GM04504 (cell line): ENCODE measurements around the gene TRMU.
"Not testable (repeated sequence)": the region's sequence is repeated elsewhere in the genome, so short reads cannot be mapped to it uniquely, and the experiment has no call there.

Source experiments
- DNase-seq: peaks from one replicate; pipeline ENCODE4 v3.0.0-alpha.2; 2012; ENCODE audit warnings: low read depth

Gene TRMU

DNA sequence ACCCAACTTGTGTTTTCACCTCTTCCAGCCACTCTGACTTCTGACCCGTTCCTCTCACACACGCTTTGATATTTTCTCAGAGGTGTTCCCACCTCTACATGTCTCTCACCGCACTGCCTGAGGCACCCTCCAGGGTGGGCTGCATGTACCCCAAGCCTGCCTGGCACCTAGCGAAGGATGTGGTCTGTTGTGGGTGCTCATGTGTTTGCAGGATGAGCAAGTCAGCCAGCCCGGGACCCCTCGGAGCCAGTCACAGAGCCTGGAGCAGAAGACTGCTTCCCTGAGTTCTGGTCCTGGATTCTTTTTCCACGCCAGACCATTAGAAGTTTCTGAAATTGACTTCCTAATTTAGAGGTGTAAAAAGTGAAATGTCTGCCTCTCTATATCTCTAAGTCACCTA lies 35.0 kb upstream of the TRMU start:
- DNase-seq = no peak

DNA sequence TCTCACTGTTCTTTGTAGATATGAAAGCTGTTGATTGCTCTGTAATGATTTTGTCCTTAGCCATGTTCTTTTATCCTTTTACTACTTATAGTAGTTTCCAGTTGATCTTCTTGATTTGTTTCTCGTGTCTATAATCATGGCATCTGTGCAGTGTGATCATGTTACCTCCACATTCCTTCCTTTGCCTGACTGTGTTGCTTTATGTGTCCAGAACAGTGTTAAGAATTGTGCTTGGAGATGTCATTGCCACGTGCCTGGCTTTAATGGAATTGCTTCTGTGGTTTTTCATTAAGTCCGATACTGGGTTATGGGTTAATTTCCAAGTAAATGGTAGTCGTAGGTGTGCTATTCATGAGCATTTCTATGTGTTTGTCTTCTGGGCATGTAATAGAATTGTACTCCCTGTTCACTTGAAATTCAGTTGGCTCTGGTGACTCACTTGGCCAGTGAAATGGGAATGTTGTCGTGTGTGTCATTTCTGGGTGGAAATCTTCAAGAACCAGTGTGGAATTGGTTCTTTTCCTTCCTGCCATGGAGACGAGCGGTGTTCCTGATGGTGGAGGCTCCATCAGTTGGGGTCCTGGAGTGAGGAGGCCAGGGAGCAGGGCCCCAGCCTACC lies 32.1 kb upstream of the TRMU start:
- DNase-seq = no peak

DNA sequence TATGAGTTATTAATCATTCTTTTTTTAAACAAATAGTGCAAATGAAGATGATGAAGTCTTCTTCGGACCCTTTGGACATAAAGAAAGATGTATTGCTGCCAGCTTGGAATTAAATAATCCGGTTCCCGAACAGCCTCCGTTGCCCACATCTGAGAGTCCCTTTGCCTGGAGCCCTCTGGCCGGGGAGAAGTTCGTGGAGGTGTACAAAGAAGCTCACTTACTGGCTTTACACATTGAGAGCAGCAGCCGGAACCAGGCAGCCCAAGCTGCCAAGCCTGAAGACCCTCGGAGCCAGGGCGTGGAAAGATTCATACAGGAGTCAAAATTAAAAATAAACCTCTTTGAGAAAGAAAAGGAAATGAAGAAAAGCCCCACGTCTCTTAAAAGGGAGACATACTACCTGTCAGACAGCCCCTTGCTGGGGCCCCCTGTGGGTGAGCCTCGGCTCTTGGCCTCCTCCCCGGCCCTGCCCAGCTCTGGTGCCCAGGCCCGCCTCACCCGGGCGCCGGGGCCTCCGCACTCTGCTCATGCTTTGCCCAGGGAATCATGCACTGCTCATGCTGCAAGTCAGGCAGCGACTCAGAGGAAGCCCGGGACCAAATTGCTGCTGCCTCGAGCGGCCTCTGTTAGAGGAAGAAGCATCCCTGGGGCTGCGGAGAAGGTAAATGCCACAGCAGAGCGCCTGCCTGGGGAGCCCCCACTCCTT lies 27.1 kb upstream of the TRMU start:
- no peak for DNase-seq

DNA sequence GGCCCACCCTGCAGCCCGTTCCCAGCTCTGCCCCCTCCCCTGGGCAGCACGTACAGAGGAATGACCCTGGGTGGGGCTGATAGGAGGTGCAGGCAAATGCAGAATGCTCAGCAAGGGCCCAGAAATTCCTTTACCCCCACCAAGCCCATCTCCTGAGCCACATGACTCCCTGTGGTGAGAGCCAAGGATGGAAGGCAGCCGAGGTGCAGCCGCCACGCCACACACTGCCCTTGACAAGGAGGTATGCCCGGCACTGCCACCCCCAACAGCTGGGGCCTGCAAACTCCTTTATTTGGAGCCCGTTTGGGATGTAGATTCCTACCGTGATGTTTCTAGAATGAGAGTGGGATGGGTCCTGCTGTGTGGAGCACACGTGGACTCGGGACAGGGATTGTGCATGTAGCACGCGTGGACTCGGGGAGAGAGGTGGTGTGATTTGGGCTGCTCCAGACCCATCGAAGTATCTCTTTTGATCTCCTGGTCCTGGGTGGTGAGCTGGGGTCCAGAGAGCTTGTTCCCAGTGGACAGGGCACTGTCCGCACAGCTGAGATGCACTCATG lies 25.9 kb upstream of the TRMU start:
- DNase-seq = no peak

DNA sequence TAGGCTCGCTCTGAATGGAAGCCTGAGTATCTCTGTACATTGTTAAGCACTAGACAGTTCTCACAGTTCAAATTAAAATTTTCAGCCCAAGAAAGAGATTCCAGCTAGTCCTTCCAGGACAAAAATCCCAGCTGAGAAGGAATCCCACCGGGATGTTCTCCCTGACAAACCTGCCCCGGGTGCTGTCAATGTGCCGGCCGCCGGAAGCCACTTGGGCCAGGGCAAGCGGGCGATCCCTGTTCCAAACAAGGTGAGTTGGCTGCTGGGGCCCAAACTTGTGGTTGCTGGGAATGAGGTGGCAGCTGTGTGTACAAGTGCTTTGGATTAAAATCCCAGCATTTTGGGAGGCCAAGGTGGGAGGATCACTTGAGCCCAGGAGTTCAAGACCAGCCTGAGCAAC lies 23.5 kb upstream of the TRMU start:
- no peak for DNase-seq

DNA sequence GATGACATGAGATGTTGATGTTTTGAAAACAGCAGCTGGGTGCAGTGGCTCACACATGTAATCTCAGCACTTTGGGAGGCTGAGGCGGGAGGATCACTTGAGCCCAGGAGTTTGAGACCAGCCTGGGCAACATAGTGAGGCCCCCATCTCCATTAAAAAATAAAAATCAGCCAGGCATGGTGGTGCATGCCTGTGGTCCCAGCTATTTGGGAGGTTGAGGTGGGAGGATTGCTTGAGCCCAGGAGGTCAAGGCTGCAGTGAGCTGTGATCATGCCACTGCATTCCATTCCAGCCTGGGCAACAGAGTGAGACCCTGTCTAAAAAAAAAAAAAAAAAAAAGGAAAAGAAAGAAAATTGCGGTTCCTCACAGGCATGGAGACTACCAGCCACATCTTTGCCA lies 22.7 kb upstream of the TRMU start:
- DNase-seq = not testable (repeated sequence)

DNA sequence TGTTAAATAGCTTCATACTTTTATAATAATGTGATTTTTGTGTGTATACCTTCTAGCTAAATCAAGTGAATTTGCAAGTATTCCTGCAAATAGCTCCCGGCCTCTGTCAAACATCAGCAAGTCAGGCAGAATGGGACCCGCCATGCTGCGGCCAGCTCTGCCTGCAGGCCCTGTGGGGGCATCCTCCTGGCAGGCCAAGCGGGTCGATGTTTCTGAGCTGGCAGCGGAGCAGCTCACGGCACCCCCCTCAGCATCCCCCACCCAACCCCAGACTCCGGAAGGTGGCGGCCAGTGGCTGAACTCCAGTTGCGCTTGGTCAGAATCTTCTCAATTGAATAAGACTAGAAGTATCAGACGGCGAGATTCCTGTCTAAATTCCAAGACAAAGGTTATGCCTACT lies 19.5 kb upstream of the TRMU start:
- no peak for DNase-seq

DNA sequence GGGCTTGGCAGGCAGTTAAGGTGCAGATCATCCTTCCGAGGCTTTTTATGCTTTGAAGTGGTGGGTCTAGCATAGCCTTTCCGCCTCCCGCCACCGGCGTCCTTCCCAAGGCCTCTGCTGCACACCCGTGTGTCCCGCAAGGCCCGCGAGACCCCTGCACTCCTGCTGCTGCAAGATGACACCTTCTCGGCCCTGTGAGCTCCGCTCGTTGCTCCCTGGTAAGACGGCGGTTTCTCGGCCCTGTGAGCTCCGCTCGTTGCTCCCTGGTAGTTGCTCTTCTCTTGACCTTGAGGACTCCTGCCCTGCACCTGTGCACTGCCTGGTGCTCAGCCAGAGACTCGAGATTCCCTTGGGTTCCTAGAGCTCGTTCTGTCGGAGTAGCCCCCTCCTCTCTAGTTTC lies 17.9 kb upstream of the TRMU start:
- DNase-seq = no peak

DNA sequence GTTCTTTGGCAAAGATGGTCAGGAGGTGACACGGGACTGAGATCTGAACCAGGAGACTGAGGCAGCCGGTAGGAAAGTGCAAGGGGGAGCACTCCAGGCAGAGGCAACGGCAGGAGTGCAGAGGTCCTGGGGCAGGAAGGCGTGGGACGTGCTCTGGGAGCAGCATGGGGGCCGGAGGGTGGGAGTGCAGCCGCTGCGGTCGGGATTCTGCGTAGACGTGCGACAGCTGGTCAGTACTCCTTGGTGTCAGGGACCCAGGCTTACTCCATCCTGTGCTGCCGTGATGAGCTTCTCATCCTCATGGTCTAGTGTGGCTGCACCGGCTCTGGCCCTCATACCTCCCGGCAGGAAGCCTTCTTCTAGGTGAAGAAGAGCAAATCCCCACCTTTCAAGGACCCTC lies 16.9 kb upstream of the TRMU start:
- DNase-seq = no peak

DNA sequence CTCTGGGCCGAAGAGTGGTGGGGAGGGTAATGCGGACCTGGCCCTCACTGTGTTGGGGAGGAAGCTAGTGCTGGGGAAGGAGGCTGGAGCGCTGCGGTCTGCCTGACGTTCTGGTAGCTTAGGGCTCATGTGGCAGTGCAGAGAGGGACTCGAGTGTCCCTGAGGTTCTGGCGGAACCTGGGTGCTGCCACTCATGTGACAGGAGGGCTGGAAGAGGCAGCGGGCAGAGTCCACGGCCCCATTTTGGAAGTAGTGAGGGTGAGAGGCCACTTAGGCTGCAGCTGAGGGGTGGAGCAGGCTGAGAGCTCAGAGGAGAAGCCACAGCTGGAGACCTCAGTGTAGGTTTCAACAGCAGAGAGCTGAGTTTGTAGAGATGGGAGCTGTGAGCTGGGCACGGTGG lies 16.2 kb upstream of the TRMU start:
- no peak for DNase-seq

DNA sequence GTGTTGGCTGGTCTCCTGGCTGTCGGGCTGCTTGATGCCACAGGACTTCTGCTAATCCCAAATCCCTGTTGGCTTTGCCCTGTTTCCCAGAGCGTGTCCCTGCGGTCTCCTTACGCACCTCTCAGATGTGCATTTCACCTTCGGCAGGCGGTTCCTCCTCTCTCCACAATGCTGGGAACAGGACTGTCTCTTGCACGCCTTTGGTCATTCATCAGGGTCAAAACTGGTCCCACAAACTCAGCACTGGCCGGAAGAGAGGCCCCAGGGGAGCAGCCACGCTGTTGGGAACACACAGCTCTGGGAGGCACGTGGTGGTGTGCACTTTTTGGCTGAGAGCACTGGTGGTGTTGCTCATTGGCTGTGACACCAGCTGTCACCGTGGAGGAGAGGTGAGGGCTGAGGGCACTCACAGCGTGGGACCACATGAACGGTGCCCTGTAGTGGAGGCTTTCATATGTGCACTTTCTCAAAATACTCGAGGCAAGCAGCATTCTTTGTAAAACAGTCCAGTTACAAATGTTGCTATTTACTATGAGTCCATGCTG lies 15.3 kb upstream of the TRMU start:
- DNase-seq = no peak

DNA sequence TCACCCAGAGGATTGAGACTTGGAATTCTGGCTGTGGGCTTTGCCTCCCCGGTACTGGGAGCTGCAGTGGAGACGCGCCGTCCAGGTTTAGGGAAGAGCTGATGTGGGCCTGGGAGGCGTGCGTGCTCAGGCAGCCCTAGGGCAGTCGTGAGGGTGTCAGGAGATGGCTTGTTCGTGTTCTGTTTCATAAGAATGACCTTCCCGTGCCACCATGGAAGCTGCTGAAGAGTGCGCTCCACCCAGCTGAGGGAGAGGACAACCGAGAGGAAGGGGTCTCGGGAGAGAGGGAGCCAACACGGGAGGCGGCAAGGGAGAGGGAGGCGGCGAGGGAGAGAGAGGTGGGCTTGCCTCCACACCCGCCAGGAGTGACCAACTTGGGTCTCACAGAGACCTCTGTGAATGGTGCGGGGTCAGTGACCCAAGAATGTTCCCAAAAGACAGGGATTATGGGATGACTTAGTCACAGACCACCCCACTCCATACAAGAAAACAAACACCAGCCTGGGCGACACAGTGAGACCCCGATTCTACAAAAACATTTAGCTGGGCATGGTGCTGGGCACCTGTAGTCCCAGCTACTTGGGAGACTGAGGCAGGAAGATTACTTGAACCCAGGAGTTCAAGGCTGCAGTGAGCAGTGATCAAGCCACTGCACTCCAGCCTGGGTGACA lies 14.7 kb upstream of the TRMU start:
- DNase-seq = no peak

DNA sequence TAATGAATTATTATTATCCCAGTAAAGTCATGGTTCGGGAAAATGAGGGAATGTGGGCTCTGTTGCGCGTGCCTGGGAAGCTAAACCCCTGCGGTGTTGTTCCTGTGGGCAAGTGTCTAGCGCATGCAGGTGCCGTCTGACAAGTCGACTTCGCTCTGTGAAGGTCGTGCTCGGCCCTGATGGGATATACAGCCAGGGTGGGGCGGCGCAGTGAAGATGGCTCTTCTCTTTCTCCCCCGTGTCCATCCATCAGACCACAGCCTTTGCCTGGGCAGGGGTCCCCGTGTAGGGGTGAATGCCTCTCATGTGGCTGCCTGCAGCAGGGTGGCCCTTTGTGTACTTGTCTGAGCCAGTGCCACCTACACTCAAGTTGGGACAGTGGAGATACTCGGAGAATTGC lies 12.8 kb upstream of the TRMU start:
- DNase-seq = no peak

DNA sequence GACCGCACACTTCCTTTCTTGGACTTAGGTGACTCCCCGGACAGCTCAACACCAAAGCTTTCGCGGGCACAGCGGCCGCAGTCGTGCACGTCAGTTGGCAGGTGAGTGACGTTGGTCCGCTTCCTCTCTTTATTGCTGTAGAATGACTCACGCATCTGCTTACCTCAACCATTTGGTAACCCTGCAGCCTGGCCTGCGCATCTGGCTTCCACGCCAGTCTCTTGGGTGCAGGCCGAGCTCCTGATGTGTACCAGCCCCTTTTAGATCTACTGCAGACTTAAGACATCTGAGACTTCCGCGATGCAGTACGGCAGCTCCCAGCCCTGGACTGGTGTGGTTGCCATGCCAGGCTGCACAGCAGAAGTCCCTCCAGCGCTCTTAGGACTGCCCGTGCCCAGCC lies 12.4 kb upstream of the TRMU start:
- no peak for DNase-seq

DNA sequence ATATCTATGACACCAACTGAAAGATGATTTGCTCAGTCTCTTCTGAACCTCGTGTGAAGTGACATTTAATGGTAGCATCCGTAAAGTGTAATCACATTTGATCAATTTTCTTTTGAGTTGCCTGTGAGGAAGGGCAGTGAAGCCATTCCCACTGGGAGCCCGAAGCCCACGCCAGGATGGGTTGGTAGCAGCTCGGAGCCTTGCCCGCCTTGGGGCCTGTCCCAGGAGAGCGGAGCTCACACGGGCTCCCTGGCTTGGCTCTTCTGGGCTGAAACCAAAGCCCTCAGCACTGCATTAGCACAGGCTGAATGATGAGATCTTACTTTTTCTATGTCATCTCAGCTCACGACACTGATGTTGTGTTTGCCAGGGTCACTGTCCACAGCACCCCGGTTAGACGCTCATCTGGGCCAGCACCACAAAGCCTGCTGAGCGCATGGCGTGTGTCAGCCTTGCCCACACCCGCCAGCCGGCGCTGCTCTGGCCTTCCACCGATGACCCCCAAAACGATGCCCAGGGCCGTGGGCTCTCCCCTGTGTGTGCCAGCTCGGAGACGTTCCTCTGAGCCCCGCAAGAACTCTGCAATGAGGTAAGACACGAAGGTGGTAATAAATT lies 9.3 kb upstream of the TRMU start:
- no peak for DNase-seq

DNA sequence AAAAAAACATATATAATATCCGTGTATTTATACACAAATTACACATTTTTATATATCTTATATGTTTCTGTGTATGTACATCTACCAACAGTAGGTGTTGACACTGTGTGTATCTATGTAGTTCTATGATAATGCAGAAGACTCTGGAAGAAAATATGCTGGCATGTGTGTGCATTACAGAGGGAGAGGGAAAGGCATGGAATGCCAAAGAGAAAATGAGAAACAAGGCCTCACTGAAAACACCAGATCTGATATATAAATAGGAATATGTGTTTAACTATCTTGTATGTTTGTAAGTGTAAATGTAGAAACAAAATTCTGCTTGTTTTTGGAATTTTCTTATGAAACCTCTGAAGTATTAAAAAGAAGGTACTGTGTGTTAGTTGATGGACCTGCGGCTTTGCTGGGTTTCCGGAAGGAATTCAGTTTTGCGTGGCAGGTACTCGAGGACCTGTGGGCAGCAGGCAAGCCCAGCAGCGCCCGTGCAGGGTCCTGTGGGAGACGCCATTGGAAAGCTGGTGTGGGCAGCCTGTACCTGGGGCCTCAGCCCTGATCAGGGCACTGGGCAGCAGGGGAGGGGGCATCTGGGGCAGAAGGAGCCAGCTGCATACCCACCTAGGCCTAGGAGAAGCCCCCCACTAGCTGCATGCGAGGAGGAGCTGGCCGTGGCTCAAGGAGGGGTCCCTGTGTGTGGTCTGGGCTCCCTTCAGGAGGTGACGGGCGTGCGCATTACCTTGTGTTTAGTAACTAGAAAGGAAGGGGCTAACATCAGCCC lies 7.6 kb upstream of the TRMU start:
- no peak for DNase-seq

DNA sequence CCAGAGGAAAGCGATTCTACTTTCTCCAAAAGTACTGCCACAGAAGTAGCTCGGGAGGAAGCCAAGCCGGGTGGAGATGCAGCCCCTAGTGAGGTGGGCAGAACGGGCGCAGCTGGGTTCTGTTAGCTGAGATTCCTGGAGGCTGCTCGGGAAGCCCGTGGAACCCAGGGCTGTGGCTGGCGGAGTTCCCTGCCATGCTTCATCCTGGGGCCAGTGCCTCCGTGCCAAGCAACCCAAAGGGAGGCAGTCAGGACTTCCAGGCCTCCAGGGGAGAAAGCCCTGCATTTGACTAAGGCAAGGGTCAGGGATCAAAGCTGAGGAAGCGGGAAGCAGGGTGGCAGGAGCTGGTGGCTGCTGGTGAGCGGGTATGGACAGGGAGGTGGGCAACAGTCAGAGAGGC lies 6.7 kb upstream of the TRMU start:
- DNase-seq = no peak

DNA sequence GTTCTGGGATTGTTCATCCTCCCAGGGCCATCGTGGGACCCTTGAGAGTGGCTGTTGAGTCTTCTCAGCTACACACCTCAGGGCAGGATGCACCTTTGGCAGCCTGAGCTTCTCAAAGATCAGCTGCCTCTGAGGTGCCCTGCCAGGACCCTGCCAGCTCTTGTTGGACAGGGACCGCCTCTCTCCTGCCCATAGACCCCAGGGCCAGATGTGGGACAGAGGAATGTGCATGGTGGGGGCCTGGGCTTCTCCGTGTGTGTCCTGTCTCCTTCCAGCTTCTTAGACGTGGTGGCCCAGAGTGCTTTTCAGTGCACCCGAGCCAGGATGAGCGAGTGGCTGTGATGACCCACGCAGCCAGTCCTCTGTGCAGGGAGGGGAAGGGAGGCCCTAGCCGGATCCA lies 5.9 kb upstream of the TRMU start:
- no peak for DNase-seq

DNA sequence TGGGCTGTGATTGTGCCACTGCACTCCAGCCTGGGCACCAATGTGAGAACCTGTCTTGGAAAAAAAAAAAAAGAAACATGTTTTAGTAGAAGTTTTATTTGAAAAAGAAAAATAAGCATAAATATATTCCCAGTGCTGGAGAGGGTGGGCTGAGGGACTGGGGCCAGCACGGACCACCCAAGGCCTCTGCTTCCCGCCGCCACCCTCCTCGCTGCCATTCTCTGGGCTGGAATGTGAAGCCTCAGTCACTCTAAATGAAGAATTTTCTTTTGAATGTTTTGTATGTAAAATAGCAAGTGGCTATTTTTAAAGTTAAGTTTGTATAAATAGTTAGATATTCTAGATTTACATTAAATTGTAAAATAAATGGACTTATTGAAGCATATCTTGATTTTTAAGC lies 5.1 kb upstream of the TRMU start:
- no peak for DNase-seq

DNA sequence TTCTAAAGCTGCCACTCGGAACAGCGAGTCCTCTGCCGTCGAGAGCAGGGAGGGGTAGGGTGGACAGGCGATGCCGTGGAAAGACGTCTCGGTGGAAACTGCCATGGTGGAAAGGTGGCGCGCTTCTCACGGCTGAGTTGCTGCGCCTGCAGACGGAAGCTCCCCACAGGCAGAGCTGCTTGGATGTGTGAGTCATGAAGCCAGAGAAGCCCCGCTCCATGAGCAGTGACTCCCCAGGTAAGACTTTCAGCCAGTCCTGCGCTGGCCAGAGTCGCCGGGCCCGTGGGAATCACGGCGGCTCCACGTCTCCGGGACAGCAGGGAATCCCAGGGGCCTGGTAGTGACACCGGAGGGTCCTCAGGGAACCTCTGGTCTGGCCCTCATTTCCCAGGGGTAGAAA lies 4.0 kb upstream of the TRMU start:
- no peak for DNase-seq

DNA sequence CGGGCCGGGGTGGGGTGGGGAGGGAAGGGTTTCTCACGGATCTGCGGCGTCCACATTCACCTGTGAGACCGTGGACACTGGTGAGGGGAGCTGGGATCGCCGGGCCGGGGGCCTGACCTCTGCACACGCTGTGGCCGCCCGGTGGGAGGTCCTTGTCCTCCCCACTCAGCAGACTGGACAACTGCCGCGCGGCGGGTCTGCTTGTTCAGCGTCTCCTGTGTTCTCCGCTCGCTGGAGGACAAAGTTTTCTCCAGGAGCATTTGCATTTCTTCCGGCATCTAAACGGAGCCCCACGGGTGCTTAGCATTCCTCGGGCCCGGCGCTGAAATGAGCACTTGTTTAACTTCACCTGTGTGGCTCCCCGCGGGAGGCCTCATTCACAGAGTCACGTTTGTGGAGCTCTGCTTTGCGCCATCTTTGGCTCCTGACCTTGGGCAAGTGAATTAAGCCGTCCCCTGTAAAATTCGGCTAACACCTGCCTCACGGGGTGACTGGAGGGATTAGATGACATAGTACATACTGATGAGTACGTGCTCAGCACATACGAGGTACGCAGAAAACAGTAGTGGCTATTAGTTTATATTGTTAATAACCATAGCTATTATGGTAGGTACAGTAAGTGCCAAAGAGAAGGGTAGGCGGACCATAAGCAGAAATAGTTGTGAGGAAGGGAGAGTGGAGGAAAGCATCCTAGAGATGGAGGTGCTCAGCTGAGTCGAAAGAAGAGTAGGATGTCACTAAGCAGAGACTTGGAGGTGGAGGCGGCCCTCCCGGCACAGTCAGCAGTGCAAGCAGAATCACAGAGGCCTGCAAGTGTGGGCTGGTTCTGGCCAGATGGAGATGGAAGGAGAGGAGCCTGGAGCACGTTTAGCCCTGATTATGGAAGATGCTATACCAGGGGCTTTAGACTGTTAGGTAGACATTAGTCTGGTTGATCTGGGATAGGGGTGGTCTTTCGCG lies 885 bp downstream of the TRMU start:
- DNase-seq = no peak
